K562 (cell line): ENCODE data around the gene JUN. TPM values are rescaled to one million over a fixed set of nuclear protein-coding genes. Genes with fewer than 3 reads are reported as not detected.

ENCODE experiments used
- CC2D1A ChIP-seq: fragments of 450-650 bp; IDR thresholded peaks from 2 replicates; pipeline ENCODE4 v1.6.1; 2017; ENCODE audit warnings: mild to moderate bottlenecking
- CCAR2 ChIP-seq: fragments of 200-400 bp; formaldehyde crosslinking; IDR thresholded peaks from 2 replicates; pipeline ENCODE4 v1.6.1; 2017; ENCODE audit warnings: mild to moderate bottlenecking, low read depth, low read length
- CEBPG ChIP-seq, 3 experiments: fragments of 200-800 bp in 1 of 3; sonication (Bioruptor generic) in 1 of 3; sonication (generic) in 1 of 3; formaldehyde crosslinking in 1 of 3; IDR thresholded peaks in 2 of 3; conservative IDR thresholded peaks in 1 of 3; 2 replicates each; pipeline versions ENCODE4 v1.6.1 to v1.8.0; 2016 to 2022; ENCODE audit warnings: missing compliant biosample characterization in 2 of 3, missing genetic modification characterization in 2 of 3, mild to moderate bottlenecking in 1 of 3, missing genetic modification reagents in 1 of 3
- E2F6 ChIP-seq, 2 experiments: IDR thresholded peaks; 2 replicates each; pipeline ENCODE4 v1.6.1; 2011; ENCODE audit warnings: borderline replicate concordance in 1 of 2, control low read depth in 1 of 2, low read depth in 1 of 2, low read length in 1 of 2, mild to moderate bottlenecking in 1 of 2, mixed read lengths in 1 of 2, moderate library complexity in 1 of 2; ENCODE audit not compliant: insufficient read depth in 1 of 2, insufficient read length in 1 of 2, poor library complexity in 1 of 2, severe bottlenecking in 1 of 2; ENCODE audit errors: extremely low read depth in 1 of 2
- ESRRA ChIP-seq: fragments of 450-650 bp; IDR thresholded peaks from 2 replicates; pipeline ENCODE4 v1.6.1; 2014; ENCODE audit warnings: low read depth, mild to moderate bottlenecking, moderate library complexity, borderline replicate concordance
- ETV5 ChIP-seq: sonication (generic); formaldehyde crosslinking; IDR thresholded peaks from 2 replicates; pipeline ENCODE4 v1.4.0; 2020; ENCODE audit warnings: low read depth, mild to moderate bottlenecking, missing genetic modification reagents
- FOXJ2 ChIP-seq: fragments of 200-800 bp; sonication (Bioruptor generic); IDR thresholded peaks from 2 replicates; pipeline ENCODE4 v1.6.1; 2016; ENCODE audit warnings: missing genetic modification characterization, missing compliant biosample characterization
- FOXK1 ChIP-seq: sonication (generic); formaldehyde crosslinking; IDR thresholded peaks from 2 replicates; pipeline ENCODE4 v1.8.0; 2022; ENCODE audit warnings: missing genetic modification reagents, mild to moderate bottlenecking, borderline replicate concordance
- GABPB2 ChIP-seq: fragments of 250-450 bp; sonication (Bioruptor Pico); conservative IDR thresholded peaks from 2 replicates; pipeline ENCODE4 v1.5.1; 2021; ENCODE audit warnings: mild to moderate bottlenecking
- GATAD2A ChIP-seq: fragments of 450-650 bp; IDR thresholded peaks from 2 replicates; pipeline ENCODE4 v1.6.1; 2017
- HDAC2 ChIP-seq: fragments of 450-650 bp; IDR thresholded peaks from 2 replicates; pipeline ENCODE4 v1.6.1; 2016; ENCODE audit warnings: mild to moderate bottlenecking
- HMGXB4 ChIP-seq: sonication (generic); formaldehyde crosslinking; IDR thresholded peaks from 2 replicates; pipeline ENCODE4 v1.8.1; 2023; ENCODE audit warnings: mild to moderate bottlenecking, missing genetic modification reagents
- L3MBTL2 ChIP-seq: fragments of 450-650 bp; IDR thresholded peaks from 2 replicates; pipeline ENCODE4 v1.6.1; 2016; ENCODE audit warnings: mild to moderate bottlenecking, moderate library complexity
- NONO ChIP-seq, 2 experiments: fragments of 200-400 bp in 1 of 2; fragments of 450-650 bp in 1 of 2; formaldehyde crosslinking in 1 of 2; IDR thresholded peaks; 2 replicates each; pipeline ENCODE4 v1.6.1; 2017; ENCODE audit warnings: low read depth in 2 of 2, mild to moderate bottlenecking in 2 of 2, moderate library complexity in 2 of 2, low read length in 1 of 2
- NR2C1 ChIP-seq, 2 experiments: fragments of 450-650 bp; IDR thresholded peaks; 2 replicates each; pipeline ENCODE4 v1.6.1; 2017; ENCODE audit warnings: mild to moderate bottlenecking in 2 of 2, antibody characterized with exemption in 1 of 2, inconsistent platforms in 1 of 2, missing compliant biosample characterization in 1 of 2, missing genetic modification characterization in 1 of 2
- NRF1 ChIP-seq, 2 experiments: fragments of 450-650 bp; IDR thresholded peaks in 1 of 2; conservative IDR thresholded peaks in 1 of 2; 2 replicates each; pipeline ENCODE4 v1.6.1; 2014; ENCODE audit warnings: mild to moderate bottlenecking in 2 of 2
- POLR2G ChIP-seq: fragments of 200-400 bp; formaldehyde crosslinking; IDR thresholded peaks from 2 replicates; pipeline ENCODE4 v1.6.1; 2017; ENCODE audit warnings: low read depth, mild to moderate bottlenecking, antibody characterized with exemption, low read length, moderate library complexity
- SIN3A ChIP-seq, 2 experiments: fragments of 150-350 bp in 1 of 2; IDR thresholded peaks; 2 replicates each; pipeline ENCODE4 v1.6.1; 2011 to 2016; ENCODE audit warnings: borderline replicate concordance in 2 of 2, low read depth in 2 of 2, low read length in 2 of 2, mild to moderate bottlenecking in 2 of 2, moderate library complexity in 2 of 2; ENCODE audit not compliant: control insufficient read depth in 1 of 2
- SMAD2 ChIP-seq: fragments of 150-350 bp; IDR thresholded peaks from 2 replicates; pipeline ENCODE4 v1.6.1; 2014; ENCODE audit warnings: low read depth, mild to moderate bottlenecking, low read length
- SMAD4 ChIP-seq: fragments of 250-450 bp; sonication (Bioruptor Pico); conservative IDR thresholded peaks from 2 replicates; pipeline ENCODE4 v1.8.0; 2021; ENCODE audit warnings: inconsistent platforms, mild to moderate bottlenecking, moderate library complexity
- SRF ChIP-seq, 2 experiments: fragments of 250-450, 450-650 bp in 1 of 2; sonication (Bioruptor Pico) in 1 of 2; sonication (generic) in 1 of 2; formaldehyde crosslinking; IDR thresholded peaks; 2 replicates each; pipeline versions ENCODE4 v1.5.0 to v1.5.1; 2020 to 2022; ENCODE audit warnings: mild to moderate bottlenecking in 1 of 2, missing genetic modification reagents in 1 of 2
- ZBTB7A ChIP-seq: IDR thresholded peaks from 2 replicates; pipeline ENCODE4 v1.6.1; 2011; ENCODE audit warnings: low read depth, mild to moderate bottlenecking, low read length, moderate library complexity, borderline replicate concordance; ENCODE audit not compliant: control insufficient read depth
- ZFX ChIP-seq: sonication (generic); formaldehyde crosslinking; IDR thresholded peaks from 2 replicates; pipeline ENCODE4 v1.8.0; 2022; ENCODE audit warnings: mild to moderate bottlenecking, missing genetic modification reagents, moderate library complexity
- polyA plus RNA-seq, 8 experiments: library from polyadenylated mRNA; depleted of rRNA in 4 of 8; stranded (reverse) in 5 of 8; unstranded in 3 of 8; fragments of >200 nt; fragmentation: Nextera tagmentation in 2 of 8; fragmentation: Illumina TruSeq in 1 of 8; extraction: Ambion mirVana in 2 of 8; extraction: Trizol in 1 of 8; gene quantifications; 2 replicates each; pipeline versions ENCODE4 v1.2.1 to v1.2.3, GENCODE V29; 2011 to 2014; ENCODE audit warnings: inconsistent platforms in 1 of 8, missing spikeins in 1 of 8
- total RNA-seq, 7 experiments: library from RNA; depleted of rRNA in 6 of 7; stranded (reverse); fragments of >200 nt in 6 of 7; fragmentation: Illumina TruSeq in 2 of 7; extraction: Trizol in 2 of 7; gene quantifications; 2 replicates each; pipeline versions ENCODE4 v1.2.1 to v1.2.3, GENCODE V29; 2011 to 2021; ENCODE audit warnings: low replicate concordance in 1 of 7

JUN gene
- total and polyA plus RNA-seq, 9 of the 15 experiments (the other 6 are each of a cell fraction or from before 2014, with no cell fraction given): 0.32 to 23.4 (median 4.0) TPM

- TF ChIP-seq L3MBTL2 (peak; percentile 67), HDAC2 (0 out of 2 replicates have a peak, but pooled peaks have one; percentile 36), GATAD2A (no peak), ESRRA (0 out of 2 replicates have a peak, but pooled peaks have one; percentile 14), FOXK1 (CRISPR knock-in tag) (0 out of 2 replicates have a peak, but pooled peaks have one; percentile 11), E2F6 (IDR thresholded peaks at IDR 0.05; ENCODE audit: borderline replicate concordance in 1 of 2, extremely low read depth in 1 of 2, insufficient read depth in 1 of 2, insufficient read length in 1 of 2, low read depth in 1 of 2, low read length in 1 of 2, poor library complexity in 1 of 2, severe bottlenecking in 1 of 2) (peak; percentile 10 to 60), CEBPG (CRISPR knock-in tag; IDR thresholded peaks at IDR 0.05) (no peak), CEBPG (tag; conservative IDR thresholded peaks at IDR 0.05 in 1 of 2, IDR thresholded peaks at IDR 0.05 in 1 of 2) (no peak), HMGXB4 (0 out of 2 replicates have a peak, but pooled peaks have one; percentile 45), POLR2G (no peak), ZFX (CRISPR knock-in tag) (peak; percentile 16; the same call in 1 of the 2 replicates), CC2D1A (no peak), NRF1 (conservative IDR thresholded peaks at IDR 0.05 in 1 of 2, IDR thresholded peaks at IDR 0.05 in 1 of 2) (peak; percentile 71 to 76), SIN3A (IDR thresholded peaks at IDR 0.05; ENCODE audit: borderline replicate concordance in 2 of 2, control insufficient read depth in 1 of 2, low read depth in 2 of 2, low read length in 2 of 2) (no peak), ETV5 (CRISPR knock-in tag) (0 out of 2 replicates have a peak, but pooled peaks have one; percentile 11), SMAD2 (no peak), NONO (IDR thresholded peaks at IDR 0.05; ENCODE audit: low read depth in 2 of 2, low read length in 1 of 2) (peak in 1 of 2 experiments; percentile 17; a peak in 1 of 4 replicates), ZBTB7A (peak; percentile 43; the same call in 1 of the 2 replicates), SMAD4 (CRISPR knock-in tag) (0 out of 2 replicates have a peak, but pooled peaks have one; percentile 0), SRF (CRISPR knock-in tag; IDR thresholded peaks at IDR 0.05) (no peak), GABPB2 (CRISPR knock-in tag) (no peak), NR2C1 (IDR thresholded peaks at IDR 0.05) (no peak), NR2C1 (tag; IDR thresholded peaks at IDR 0.05) (no peak), CCAR2 (no peak), FOXJ2 (peak; percentile 55; the same call in 1 of the 2 replicates)
These were observed 1.1 kb upstream of the JUN start (continued) for GRCh38 chr1:58784758-58785441.
